22Rv1 (cell line): ENCODE results near the gene MMP17.

Experiments
- ZFX ChIP-seq: fragments of 450-650 bp; IDR thresholded peaks from 2 replicates; pipeline ENCODE4 v1.6.1; 2017; ENCODE audit warnings: antibody characterized with exemption, borderline replicate concordance
- TF ChIP-seq, protein P1 (sequence below): fragments of 450-650 bp; IDR thresholded peaks from 2 replicates; pipeline ENCODE4 v1.5.1; 2017; ENCODE audit warnings: mild to moderate bottlenecking

DNA sequence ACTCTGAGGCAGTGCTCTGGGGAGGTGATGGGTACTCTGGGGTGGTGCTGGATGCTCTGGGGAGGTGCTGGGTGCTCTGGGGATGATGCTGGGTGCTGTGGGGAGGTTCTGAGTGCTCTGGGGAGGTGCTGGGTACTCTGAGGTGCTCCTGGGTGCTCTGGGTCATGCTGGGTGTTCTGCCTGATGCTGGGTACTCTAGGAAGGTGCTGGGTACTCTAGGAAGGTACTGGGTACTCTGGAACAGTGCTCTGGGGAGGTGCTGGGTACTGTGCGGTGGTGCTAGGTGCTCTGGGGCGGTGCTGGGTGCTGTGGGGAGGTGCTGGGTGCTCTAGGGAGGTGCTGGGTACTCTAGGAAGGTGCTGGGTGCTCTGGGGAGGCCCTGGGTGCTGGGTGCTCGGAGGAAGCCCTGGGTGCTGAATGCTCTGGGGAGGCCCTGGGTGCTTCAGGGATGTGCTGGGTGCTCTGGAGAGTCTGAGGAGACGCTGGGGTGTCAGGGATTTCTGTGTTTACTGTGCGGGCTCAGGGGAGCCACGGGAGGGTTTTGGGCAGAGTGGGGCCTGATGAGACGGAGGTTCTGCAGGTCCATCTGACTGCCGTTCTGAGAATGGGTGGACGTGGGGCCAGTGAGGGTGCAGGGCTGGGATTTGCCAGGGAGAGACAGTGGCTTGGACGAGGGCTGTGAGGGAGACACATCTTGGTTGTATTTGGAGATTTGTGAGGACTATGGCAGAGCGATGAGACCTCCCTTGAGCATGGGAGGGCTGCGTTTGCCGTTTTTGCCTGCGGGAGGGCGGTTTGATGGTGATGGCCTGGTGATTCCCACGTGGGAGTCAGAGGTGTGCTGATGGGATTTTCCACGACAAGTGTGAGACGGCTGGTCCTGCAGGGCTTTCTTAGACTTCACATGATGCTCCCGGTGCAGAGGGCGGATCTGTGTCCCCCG lies 30.0 kb downstream of the MMP17 start:
- TF ChIP-seq, protein P1, sequence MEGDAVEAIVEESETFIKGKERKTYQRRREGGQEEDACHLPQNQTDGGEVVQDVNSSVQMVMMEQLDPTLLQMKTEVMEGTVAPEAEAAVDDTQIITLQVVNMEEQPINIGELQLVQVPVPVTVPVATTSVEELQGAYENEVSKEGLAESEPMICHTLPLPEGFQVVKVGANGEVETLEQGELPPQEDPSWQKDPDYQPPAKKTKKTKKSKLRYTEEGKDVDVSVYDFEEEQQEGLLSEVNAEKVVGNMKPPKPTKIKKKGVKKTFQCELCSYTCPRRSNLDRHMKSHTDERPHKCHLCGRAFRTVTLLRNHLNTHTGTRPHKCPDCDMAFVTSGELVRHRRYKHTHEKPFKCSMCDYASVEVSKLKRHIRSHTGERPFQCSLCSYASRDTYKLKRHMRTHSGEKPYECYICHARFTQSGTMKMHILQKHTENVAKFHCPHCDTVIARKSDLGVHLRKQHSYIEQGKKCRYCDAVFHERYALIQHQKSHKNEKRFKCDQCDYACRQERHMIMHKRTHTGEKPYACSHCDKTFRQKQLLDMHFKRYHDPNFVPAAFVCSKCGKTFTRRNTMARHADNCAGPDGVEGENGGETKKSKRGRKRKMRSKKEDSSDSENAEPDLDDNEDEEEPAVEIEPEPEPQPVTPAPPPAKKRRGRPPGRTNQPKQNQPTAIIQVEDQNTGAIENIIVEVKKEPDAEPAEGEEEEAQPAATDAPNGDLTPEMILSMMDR: no peak
- no peak for TF ChIP-seq ZFX
